Esophagus squamous epithelium (tissue), 4 donors: ENCODE measurements around the gene HSD17B13.
"Not testable (repeated sequence)": the region's sequence is repeated elsewhere in the genome, so short reads cannot be mapped to it uniquely, and the experiment has no call there.

Source experiments
- POLR2A ChIP-seq, 4 donors: fragments of 450-650 bp; IDR thresholded peaks; one replicate each; pipeline ENCODE4 v1.6.1; 2017; ENCODE audit warnings: antibody characterized with exemption in 4 of 4, mild to moderate bottlenecking in 4 of 4, moderate library complexity in 3 of 4
- TF ChIP-seq, protein P1 (sequence below), 6 experiments: fragments of 450-650 bp in 4 of 6; fragments of 200-600 bp in 2 of 6; sonication (generic) in 2 of 6; IDR thresholded peaks; one replicate each; pipeline ENCODE4 v1.5.1; 2016 to 2019; ENCODE audit warnings: antibody characterized with exemption in 6 of 6, mild to moderate bottlenecking in 4 of 6, moderate library complexity in 4 of 6

- TF ChIP-seq, protein P1, sequence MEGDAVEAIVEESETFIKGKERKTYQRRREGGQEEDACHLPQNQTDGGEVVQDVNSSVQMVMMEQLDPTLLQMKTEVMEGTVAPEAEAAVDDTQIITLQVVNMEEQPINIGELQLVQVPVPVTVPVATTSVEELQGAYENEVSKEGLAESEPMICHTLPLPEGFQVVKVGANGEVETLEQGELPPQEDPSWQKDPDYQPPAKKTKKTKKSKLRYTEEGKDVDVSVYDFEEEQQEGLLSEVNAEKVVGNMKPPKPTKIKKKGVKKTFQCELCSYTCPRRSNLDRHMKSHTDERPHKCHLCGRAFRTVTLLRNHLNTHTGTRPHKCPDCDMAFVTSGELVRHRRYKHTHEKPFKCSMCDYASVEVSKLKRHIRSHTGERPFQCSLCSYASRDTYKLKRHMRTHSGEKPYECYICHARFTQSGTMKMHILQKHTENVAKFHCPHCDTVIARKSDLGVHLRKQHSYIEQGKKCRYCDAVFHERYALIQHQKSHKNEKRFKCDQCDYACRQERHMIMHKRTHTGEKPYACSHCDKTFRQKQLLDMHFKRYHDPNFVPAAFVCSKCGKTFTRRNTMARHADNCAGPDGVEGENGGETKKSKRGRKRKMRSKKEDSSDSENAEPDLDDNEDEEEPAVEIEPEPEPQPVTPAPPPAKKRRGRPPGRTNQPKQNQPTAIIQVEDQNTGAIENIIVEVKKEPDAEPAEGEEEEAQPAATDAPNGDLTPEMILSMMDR (IDR thresholded peaks at IDR 0.05): not testable (repeated sequence)
- TF ChIP-seq POLR2A (IDR thresholded peaks at IDR 0.05): not testable (repeated sequence)
These were observed 19.4 kb upstream of the HSD17B13 start for GRCh38 chr4:87341954-87342635.
